ENCODE data around the gene FCRLA.

The FCRLA gene

GRCh38 chr1:161706113-161706481 lies 932 bp upstream of the FCRLA start:
- no peak overlapping the region for H3K27ac ChIP-seq (ENCODE audit: low read depth, low read length)
- H4K91ac ChIP-seq (ENCODE audit: low read depth, low read length) = no peak overlapping the region
- no peak overlapping the region for H3K4me3 ChIP-seq (ENCODE audit: low read depth, low read length)
- no peak for DNase-seq
- peaks cover 0 to 3% of the 10 kb centered on the region in 2 experiments for H3K4me1 ChIP-seq (ENCODE audit: control insufficient read depth in 1 of 2, insufficient read depth in 2 of 2, low read length in 2 of 2)
- H2BK12ac ChIP-seq (ENCODE audit: low read length) = no peak overlapping the region
- no peak overlapping the region for H3K4me2 ChIP-seq (ENCODE audit: low read length)
- H3K23ac ChIP-seq (ENCODE audit: low read length) = no peak overlapping the region
- no peak overlapping the region for H3K4ac ChIP-seq (ENCODE audit: low read depth, low read length)
- H3K36me3 ChIP-seq (ENCODE audit: control insufficient read depth in 1 of 2, insufficient read depth in 2 of 2, low read length in 2 of 2) = no peaks in the 10 kb centered on the region
- no peak overlapping the region for H2AFZ ChIP-seq (ENCODE audit: insufficient read depth, low read length, poor library complexity)
- H3K18ac ChIP-seq (ENCODE audit: low read length) = no peak overlapping the region
- H2BK5ac ChIP-seq (ENCODE audit: low read depth, low read length, poor library complexity) = no peak overlapping the region
- WGBS (ENCODE audit: extremely low coverage, insufficient coverage, insufficient read length) = no CpG with 5 or more reads among the region's 3 CpGs
- H4K12ac ChIP-seq (ENCODE audit: low read depth, low read length) = no peak overlapping the region
- no peaks in the 10 kb centered on the region for H3K79me1 ChIP-seq (ENCODE audit: low read length)
- no peaks in the 10 kb centered on the region for H3K27me3 ChIP-seq (ENCODE audit: insufficient read depth, low read length)
- no peak overlapping the region for H2BK120ac ChIP-seq (ENCODE audit: insufficient read depth, low read length, poor library complexity)
- H3K14ac ChIP-seq (ENCODE audit: low read length) = no peak overlapping the region
- H3K79me2 ChIP-seq (ENCODE audit: control insufficient read depth, insufficient read depth, low read length, poor library complexity) = no peaks in the 10 kb centered on the region
- H2AK5ac ChIP-seq (ENCODE audit: low read length) = no peak overlapping the region
- no peak overlapping the region for H3K9ac ChIP-seq (ENCODE audit: low read length)
- H3K9me3 ChIP-seq (ENCODE audit: insufficient read depth, low read depth, low read length) = no peaks in the 10 kb centered on the region
- no peak overlapping the region for H4K8ac ChIP-seq (ENCODE audit: low read depth, low read length)

DNA sequence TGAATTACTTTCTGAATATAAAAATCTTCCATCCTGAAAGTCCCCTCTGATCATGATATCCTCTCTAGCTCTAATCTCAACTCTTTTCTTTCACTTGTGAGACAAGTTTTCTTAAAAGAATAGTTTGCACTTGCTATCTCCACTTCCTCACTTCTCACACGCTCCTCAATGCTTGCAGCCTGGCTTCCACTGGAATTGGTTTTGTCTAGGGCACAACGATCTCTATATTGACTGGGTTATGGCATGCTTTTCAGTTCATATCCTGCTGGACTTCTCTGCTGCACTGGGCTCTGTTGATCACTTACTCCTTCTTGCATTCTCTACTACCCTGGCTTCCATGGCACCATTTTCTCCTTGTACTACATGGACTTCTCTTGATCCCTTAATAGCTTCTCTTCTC lies 474 bp downstream of the FCRLA start:
- no peaks in the 10 kb centered on the region for H3K79me1 ChIP-seq (ENCODE audit: low read length)
- no peaks in the 10 kb centered on the region for H3K9me3 ChIP-seq (ENCODE audit: insufficient read depth, low read depth, low read length)
- H2AFZ ChIP-seq (ENCODE audit: insufficient read depth, low read length, poor library complexity) = no peak overlapping the region
- H2BK12ac ChIP-seq (ENCODE audit: low read length) = no peak overlapping the region
- H3K27me3 ChIP-seq (ENCODE audit: insufficient read depth, low read length) = no peaks in the 10 kb centered on the region
- no peak overlapping the region for H3K27ac ChIP-seq (ENCODE audit: low read depth, low read length)
- no peak overlapping the region for H4K8ac ChIP-seq (ENCODE audit: low read depth, low read length)
- no peak overlapping the region for H2AK5ac ChIP-seq (ENCODE audit: low read length)
- H3K18ac ChIP-seq (ENCODE audit: low read length) = no peak overlapping the region
- no peak for DNase-seq
- no peak overlapping the region for H3K4ac ChIP-seq (ENCODE audit: low read depth, low read length)
- H3K4me1 ChIP-seq (ENCODE audit: control insufficient read depth in 1 of 2, insufficient read depth in 2 of 2, low read length in 2 of 2) = peaks cover 0 to 3% of the 10 kb centered on the region in 2 experiments
- H3K4me2 ChIP-seq (ENCODE audit: low read length) = no peak overlapping the region
- no peak overlapping the region for H2BK5ac ChIP-seq (ENCODE audit: low read depth, low read length, poor library complexity)
- no peak overlapping the region for H3K9ac ChIP-seq (ENCODE audit: low read length)
- H3K23ac ChIP-seq (ENCODE audit: low read length) = no peak overlapping the region
- no peaks in the 10 kb centered on the region for H3K36me3 ChIP-seq (ENCODE audit: control insufficient read depth in 1 of 2, insufficient read depth in 2 of 2, low read length in 2 of 2)
- H2BK120ac ChIP-seq (ENCODE audit: insufficient read depth, low read length, poor library complexity) = no peak overlapping the region
- H3K4me3 ChIP-seq (ENCODE audit: low read depth, low read length) = no peak overlapping the region
- no peak overlapping the region for H4K91ac ChIP-seq (ENCODE audit: low read depth, low read length)
- no peak overlapping the region for H3K14ac ChIP-seq (ENCODE audit: low read length)
- no peaks in the 10 kb centered on the region for H3K79me2 ChIP-seq (ENCODE audit: control insufficient read depth, insufficient read depth, low read length, poor library complexity)
- no CpG with 5 or more reads among the region's 2 CpGs for WGBS (ENCODE audit: extremely low coverage, insufficient coverage, insufficient read length)
- no peak overlapping the region for H4K12ac ChIP-seq (ENCODE audit: low read depth, low read length)

DNA sequence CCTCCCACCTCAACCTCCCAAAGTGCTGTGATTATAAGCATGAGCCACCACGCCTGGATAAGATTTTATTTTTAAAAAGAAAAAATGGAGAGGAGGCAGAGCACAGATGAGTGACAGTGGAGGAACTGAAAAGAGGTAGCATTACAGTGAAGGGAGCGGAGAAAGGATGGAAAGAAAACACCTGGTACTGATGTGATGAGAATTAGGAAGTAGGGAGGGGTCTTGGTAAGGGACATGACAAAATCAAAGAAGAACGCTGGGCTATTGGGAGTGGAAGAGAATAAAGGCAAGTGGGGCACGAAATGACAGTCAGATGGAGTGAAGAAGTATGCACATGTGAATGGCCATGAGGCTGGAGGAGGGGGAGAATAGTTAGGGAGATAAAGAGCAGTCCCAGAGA lies 2.3 kb downstream of the FCRLA start:
- H4K12ac ChIP-seq (ENCODE audit: low read depth, low read length) = no peak overlapping the region
- no peak overlapping the region for H3K4me3 ChIP-seq (ENCODE audit: low read depth, low read length)
- no peak overlapping the region for H3K4me2 ChIP-seq (ENCODE audit: low read length)
- WGBS (ENCODE audit: extremely low coverage, insufficient coverage, insufficient read length) = no CpG with 5 or more reads among the region's 4 CpGs
- no peak overlapping the region for H2BK120ac ChIP-seq (ENCODE audit: insufficient read depth, low read length, poor library complexity)
- no peaks in the 10 kb centered on the region for H3K79me2 ChIP-seq (ENCODE audit: control insufficient read depth, insufficient read depth, low read length, poor library complexity)
- H3K4me1 ChIP-seq (ENCODE audit: control insufficient read depth in 1 of 2, insufficient read depth in 2 of 2, low read length in 2 of 2) = peaks cover 0 to 3% of the 10 kb centered on the region in 2 experiments
- H4K91ac ChIP-seq (ENCODE audit: low read depth, low read length) = no peak overlapping the region
- no peak overlapping the region for H3K9ac ChIP-seq (ENCODE audit: low read length)
- no peaks in the 10 kb centered on the region for H3K79me1 ChIP-seq (ENCODE audit: low read length)
- no peak overlapping the region for H3K27ac ChIP-seq (ENCODE audit: low read depth, low read length)
- no peak overlapping the region for H2BK5ac ChIP-seq (ENCODE audit: low read depth, low read length, poor library complexity)
- no peak overlapping the region for H3K4ac ChIP-seq (ENCODE audit: low read depth, low read length)
- no peak overlapping the region for H3K23ac ChIP-seq (ENCODE audit: low read length)
- no peak overlapping the region for H2AFZ ChIP-seq (ENCODE audit: insufficient read depth, low read length, poor library complexity)
- no peak overlapping the region for H4K8ac ChIP-seq (ENCODE audit: low read depth, low read length)
- DNase-seq = no peak
- no peak overlapping the region for H2AK5ac ChIP-seq (ENCODE audit: low read length)
- H3K27me3 ChIP-seq (ENCODE audit: insufficient read depth, low read length) = no peaks in the 10 kb centered on the region
- no peak overlapping the region for H3K14ac ChIP-seq (ENCODE audit: low read length)
- no peaks in the 10 kb centered on the region for H3K9me3 ChIP-seq (ENCODE audit: insufficient read depth, low read depth, low read length)
- H2BK12ac ChIP-seq (ENCODE audit: low read length) = no peak overlapping the region
- no peak overlapping the region for H3K18ac ChIP-seq (ENCODE audit: low read length)
- H3K36me3 ChIP-seq (ENCODE audit: control insufficient read depth in 1 of 2, insufficient read depth in 2 of 2, low read length in 2 of 2) = no peaks in the 10 kb centered on the region

DNA sequence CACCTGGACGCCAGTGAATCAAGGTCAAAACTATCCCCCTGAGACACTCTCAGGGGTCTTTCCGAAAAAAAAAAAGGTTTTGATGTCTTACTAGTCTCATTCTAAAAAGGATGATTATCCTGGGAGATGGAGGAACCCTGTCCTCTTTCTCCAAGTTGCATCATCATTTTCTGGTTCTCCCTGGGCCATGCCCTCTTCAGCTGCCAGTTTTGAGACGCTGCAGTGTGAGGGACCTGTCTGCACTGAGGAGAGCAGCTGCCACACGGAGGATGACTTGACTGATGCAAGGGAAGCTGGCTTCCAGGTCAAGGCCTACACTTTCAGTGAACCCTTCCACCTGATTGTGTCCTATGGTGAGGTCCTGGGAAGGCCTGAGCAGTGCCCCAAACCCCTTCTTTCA lies 3.5 kb downstream of the FCRLA start:
- no CpG with 5 or more reads among the region's 4 CpGs for WGBS (ENCODE audit: extremely low coverage, insufficient coverage, insufficient read length)

More for the DNA sequence above, 3.5 kb downstream of the FCRLA start:
- Histone ChIP-seq H3K4me1 (ENCODE audit: control insufficient read depth in 1 of 2, insufficient read depth in 2 of 2, low read length in 2 of 2) (peaks cover 0 to 3% of the 10 kb centered on the region in 2 experiments), H3K79me1 (ENCODE audit: low read length) (no peaks in the 10 kb centered on the region), H2BK120ac (ENCODE audit: insufficient read depth, low read length, poor library complexity) (no peak overlapping the region), H2AK5ac (ENCODE audit: low read length) (no peak overlapping the region), H4K8ac (ENCODE audit: low read depth, low read length) (no peak overlapping the region), H2BK12ac (ENCODE audit: low read length) (no peak overlapping the region), H3K4me2 (ENCODE audit: low read length) (no peak overlapping the region), H4K91ac (ENCODE audit: low read depth, low read length) (no peak overlapping the region), H3K14ac (ENCODE audit: low read length) (no peak overlapping the region), H3K23ac (ENCODE audit: low read length) (no peak overlapping the region), H3K79me2 (ENCODE audit: control insufficient read depth, insufficient read depth, low read length, poor library complexity) (no peaks in the 10 kb centered on the region), H3K9ac (ENCODE audit: low read length) (no peak overlapping the region), H3K18ac (ENCODE audit: low read length) (no peak overlapping the region), H2BK5ac (ENCODE audit: low read depth, low read length, poor library complexity) (no peak overlapping the region), H2AFZ (ENCODE audit: insufficient read depth, low read length, poor library complexity) (no peak overlapping the region), H3K4me3 (ENCODE audit: low read depth, low read length) (no peak overlapping the region), H3K9me3 (ENCODE audit: insufficient read depth, low read depth, low read length) (no peaks in the 10 kb centered on the region), H3K4ac (ENCODE audit: low read depth, low read length) (no peak overlapping the region), H3K36me3 (ENCODE audit: control insufficient read depth in 1 of 2, insufficient read depth in 2 of 2, low read length in 2 of 2) (no peaks in the 10 kb centered on the region), H3K27ac (ENCODE audit: low read depth, low read length) (no peak overlapping the region), H3K27me3 (ENCODE audit: insufficient read depth, low read length) (no peaks in the 10 kb centered on the region), H4K12ac (ENCODE audit: low read depth, low read length) (no peak overlapping the region)
- no peak for DNase-seq

Data from trophoblast cell (in vitro differentiated cells and primary cell).